Activated CD8-positive, alpha-beta memory T cell treated with anti-CD3 and anti-CD28 coated beads, Interleukin-2, amount 50 U/mL, for 48 hours (primary cell): Measurements from ENCODE around the gene DND1.
A peak's percentile ranks its signal among the peaks of the same experiment; 100 is the strongest.
"Not testable (repeated sequence)": the region's sequence is repeated elsewhere in the genome, so short reads cannot be mapped to it uniquely, and the experiment has no call there.

Experiments used
- DNase-seq: peaks from one replicate; pipeline ENCODE4 v3.0.0-alpha.2; 2020

DND1 gene

DNA sequence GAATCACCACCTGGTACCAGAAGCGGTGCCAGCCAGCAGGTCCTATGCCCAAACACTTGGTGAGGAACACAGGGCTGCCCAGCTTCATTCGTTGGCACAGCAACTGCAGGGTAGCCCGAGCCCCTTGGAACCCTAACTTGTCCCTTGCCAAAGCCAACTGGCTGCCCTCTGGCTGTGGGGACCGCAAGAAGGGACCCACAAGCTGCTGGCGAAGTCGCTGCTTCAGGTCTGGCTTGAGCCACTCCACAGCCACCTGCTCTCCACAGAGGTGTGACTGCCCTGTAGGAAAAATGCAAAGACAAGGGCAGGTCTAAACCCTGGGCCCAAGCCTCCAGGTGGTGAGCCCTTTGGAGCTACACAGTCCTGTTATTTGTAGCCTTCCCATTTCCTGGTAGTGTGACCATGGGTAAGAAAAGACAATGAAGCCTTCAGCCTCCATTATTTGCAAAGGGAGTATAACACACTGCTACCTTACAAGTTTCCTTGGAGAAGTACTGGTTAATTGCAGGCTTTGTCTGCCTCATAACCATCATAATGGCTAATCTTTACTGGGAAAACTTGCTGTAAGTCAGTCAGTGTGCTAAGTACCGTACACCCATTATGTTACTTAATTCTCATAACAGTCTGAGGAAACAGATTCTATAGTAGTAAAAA lies 1.8 kb downstream of the DND1 start:
- DNase-seq = no peak

DNA sequence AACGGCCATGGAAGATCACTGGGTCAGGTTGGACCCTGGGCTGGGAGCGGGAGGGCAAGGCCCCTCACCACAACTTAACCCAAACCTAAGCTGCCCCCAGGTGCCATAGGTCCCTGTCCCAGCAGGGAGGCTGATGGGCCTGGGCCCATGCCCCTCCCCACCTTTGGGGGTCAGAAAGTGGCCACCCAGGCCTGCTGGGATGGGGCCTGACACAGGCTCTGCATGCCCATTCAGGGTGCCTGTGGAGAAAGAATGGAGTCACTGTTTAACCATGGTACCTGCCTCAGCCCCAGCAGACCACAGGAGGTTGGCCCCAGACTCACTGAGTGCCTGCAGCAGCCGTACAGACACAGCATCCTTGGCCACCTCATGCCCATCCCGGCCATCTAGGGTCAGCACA lies 2.3 kb downstream of the DND1 start:
- not testable (repeated sequence) for DNase-seq

DNA sequence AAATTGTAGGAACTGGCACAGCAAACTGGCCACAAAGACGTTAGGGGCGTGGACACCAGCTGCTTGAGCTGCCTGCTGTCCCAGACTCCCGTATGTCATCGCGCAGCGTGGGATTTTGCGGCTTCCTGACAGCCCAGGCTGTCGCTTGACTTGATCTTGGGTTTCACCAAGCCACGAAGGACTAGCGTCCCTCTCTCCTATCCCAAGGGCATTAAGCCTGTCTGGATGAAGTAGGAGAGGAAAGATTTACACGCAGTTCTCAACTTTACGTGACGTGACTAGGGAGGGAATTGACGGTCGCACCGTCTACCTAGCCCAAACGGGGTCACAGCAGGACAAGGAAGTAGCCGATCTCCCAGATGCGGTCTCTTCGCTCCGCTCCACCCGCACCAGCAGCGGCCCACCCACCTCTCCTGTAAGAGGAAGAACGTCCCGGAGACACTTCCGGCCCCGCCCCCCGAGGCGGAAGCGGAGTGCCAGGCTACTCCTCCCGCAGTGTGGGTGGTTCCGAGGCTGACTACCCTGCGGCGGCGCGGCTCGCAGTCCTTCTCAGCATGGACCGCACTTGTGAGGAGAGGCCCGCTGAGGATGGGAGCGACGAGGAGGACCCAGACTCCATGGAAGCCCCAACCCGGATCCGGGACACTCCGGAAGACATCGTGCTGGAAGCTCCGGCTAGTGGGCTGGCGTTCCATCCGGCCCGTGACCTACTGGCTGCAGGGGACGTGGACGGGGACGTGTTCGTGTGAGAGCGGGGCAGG lies 8.8 kb downstream of the DND1 start, which contains the start of gene WDR55:
Gene WDR55 (plus strand): TSS at position 546 of the 761 bp plus-strand sequence. CDS start 9 bp downstream, at position 555.
- DNase-seq = peak; percentile 98

DNA sequence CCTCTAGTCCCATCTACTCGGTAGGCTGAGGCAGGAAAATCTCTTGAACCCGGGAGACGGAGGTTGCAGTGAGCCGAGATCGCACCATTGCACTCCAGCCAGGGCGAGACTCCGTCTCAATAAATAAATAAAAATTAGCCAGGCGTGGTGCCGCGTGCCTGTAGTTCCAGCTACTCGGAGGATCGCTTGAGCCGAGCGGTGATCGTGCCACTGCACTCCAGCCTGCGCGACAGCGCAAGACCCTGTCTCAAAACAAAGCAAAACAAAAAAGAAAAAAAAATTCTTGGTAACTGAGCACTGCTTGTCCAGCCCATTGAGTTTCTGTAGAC lies 9.4 kb downstream of the DND1 start:
- no peak for DNase-seq

DNA sequence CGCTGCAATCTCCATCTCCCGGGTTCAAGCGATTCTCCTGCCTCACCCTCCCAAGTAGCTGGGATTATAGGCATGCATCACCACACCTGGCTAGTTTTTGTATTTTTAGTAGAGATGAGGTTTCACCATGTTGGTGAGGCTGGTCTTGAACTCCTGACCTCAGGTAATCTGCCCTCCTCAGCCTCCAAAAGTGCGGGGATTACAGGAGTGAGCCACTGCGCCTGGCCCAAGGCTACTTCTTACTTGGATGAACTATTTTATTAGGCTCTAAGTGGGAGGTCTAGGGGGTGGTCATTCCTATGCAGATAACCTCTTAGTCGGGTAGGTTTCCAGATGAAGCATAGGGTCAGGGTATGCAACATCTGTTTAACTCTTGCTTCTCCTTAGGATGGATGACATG lies 13.0 kb downstream of the DND1 start:
- not testable (repeated sequence) for DNase-seq

DNA sequence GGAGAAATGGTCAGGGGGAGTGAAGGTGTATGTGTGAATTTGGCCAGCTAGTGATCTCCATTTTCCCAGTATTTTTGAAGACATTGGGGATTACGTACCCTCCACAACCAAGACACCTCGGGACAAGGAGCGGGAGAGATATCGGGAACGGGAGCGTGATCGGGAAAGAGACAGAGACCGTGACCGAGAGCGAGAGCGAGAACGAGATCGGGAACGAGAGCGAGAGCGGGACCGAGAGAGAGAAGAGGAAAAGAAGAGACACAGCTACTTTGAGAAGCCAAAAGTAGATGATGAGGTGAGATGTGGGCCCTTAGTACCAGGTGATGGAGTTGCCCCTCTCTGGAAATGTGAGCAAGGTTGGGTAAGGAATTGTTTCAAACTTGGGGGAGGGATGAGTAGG lies 14.5 kb downstream of the DND1 start:
- no peak for DNase-seq

DNA sequence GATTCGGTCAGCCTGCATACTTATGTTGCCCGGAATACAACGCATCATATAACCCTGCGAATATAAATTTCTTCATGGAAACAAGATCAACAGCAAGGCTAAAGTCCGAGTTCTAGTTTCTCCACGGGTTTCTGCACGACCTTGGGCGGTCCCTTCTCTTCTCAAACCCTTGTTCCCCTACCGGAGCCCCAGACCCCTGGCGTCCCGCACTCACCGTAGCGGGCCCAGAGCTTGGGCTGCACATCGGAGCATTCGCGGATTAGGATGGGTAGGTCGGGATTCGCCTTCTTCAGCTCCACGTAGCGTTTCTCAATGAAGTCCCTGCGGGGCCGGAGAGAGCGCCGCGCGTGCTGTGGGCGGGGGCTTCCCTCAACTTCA lies 26.3 kb downstream of the DND1 start:
- DNase-seq = no peak

DNA sequence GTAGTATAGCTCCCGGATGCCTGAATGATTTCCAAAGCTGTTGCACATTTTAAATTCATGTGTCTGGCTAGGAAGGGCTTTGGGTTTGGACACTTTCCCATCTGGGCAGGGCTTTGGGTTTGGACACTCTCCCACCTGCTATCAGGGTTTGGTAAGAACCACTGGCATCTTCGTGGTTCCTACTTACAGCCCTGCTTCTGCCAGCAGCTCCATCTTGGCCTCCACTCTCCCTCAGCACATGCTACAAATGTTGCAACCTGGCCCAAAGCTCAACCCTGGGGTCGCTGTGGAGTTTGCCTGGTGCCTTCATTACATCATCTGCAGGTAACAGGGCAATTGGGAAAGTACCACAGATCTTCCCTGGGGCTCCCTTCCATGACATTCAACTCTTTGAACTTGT lies 30.7 kb downstream of the DND1 start:
- DNase-seq = no peak

DNA sequence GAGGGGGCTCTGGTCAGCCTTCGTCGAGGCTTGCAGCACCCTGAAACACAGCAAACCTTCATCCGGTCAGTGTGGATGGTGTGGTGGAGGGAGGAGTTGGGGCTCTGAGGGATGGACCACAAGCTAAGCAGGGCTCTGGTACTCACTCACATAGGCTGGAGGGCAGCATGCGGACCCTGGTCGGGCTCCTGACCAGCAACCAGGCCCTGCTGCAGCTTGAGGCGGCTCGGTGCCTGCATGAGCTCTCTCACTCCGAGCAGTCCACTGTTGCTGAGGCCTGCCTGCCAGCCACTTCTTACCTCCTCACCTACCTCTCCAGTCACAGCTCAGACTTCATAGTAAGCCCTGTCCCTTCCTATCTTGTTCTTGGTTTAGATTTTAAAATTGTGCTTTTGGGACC lies 31.7 kb downstream of the DND1 start:
- DNase-seq = no peak

DNA sequence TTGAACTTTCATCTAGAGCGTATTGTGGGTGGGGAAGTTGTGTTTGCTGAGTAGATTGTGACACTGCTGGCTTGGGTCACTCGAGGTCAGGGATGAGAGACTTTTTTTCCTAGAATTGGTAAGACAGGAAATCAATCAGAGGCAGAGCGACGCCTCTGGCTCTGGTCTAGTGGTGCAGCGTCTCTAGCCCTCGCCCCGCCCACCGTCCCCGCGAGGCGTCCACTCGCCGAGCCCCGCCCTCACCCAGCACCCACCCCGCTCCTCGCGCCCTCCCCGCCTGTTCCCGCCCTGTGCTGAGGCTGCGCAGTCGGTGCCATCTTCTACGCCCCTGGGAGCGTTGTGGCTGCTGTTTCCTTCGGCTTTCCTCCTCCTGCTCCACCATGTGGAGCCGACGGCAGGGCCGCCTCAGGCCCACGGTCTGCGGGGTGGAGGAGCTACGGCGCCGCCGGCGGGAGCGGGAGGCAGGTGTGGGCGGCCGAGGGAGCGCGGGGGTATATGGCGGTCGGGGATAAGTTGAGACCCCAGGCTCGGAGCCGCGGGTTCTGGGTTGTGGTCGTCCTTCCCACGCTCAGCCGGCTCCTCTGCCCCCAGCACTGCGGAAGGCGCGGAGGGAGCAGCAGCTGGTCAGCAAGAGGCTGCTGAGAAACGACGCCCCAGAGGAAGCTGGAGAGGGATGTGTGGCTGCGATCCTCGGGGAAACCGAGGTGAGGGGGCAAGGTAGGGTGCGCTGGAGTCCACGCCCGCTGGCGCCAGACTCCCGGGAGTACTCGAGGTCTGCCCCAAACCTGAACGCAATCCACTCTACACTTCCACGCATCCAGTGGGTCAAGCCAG lies 34.0 kb downstream of the DND1 start, which contains the start of gene TMCO6:
Gene TMCO6 (plus strand): TSS at position 304 of the 834 bp plus-strand sequence. CDS start 77 bp downstream, at position 381.
- DNase-seq = peak; percentile 97

DNA sequence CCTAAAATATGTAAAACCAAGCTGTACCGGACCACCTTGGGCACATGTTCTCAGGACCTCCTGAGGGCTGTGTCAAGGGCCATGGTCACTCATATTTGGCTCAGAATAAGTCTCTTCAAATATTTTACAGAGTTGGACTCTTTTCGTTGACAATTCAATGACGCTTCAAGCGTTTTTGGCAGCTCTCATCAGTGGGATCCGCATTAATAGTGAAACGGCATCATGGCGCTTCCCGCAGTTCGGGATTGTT lies 34.6 kb downstream of the DND1 start:
- not testable (repeated sequence) for DNase-seq

DNA sequence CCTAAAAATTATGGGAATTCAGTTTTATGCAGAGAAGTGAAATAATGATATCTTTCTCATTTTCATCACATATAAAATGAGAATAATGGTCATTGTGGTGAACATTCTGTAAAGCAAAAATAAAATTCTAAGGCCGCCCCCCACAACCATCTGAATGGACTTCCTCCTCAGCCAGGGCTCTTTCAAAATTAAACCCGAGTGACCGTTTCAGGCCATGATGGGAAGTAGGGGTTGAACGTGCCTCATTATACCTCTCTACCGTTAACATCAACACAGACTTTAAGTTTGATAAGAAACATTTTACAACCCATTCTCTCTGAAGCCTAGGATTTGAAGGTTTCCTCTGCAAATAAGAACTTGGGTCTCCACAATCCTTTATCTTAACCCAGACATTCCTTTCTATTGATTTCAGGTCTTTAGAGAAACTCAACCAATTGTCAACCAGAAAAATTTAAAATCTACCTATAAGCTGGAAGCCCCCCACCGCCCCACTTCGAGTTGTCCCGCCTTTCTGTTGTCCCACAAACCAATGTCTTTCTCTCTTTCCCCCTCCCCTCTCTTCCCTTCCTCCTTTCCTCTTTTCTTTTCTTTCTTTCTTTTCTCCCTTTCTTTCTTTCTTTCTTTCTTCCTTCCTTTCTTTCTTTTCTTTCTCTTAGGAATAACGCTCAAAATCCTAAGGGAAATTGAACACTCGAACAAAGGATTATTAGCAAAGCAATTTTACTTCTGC lies 35.8 kb downstream of the DND1 start:
- no peak for DNase-seq

DNA sequence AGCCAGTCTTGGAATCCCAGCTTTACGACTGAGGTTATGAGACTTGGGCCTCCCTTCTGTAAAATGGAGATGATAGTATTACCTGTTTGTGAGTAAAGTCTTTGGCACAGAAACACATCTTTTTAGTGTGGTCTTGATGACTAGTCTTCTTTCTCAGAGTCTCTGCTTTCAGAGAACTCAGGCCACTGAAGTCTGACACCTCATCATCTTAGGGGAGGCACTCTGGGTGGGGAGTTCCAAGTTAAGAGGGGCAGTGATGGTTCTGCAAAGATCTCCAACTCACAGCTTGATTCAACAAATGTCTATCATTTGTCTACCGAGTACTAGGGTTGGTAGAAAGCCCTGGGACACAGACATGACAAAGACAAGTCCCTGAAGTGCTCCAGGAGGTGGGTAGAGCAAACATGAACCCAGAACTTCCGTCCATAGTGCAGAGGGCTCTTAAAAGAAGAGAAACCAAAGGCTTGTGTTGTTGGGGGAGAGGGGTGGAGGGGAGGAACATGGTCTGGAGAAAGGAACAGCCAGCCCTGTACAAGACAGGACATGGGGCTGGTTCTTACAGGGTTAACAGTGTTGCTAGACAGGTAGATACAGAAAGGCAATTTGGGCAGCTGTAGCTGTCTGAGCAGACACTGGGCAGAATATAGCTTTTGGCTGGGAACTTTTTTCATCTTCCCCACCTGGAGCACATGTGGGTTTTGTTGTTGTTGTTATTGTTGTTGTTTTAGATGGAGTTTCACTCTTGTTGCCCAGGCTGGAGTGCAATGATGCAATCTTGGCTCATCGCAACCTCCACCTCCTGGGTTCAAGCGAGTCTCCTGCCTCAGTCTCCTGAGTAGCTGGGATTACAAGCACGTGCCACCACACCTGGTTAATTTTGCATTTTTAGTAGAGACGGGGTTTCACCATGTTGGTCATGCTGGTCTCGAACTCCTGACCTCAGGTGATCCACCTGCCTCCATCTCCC lies 37.8 kb downstream of the DND1 start:
- DNase-seq = no peak

DNA sequence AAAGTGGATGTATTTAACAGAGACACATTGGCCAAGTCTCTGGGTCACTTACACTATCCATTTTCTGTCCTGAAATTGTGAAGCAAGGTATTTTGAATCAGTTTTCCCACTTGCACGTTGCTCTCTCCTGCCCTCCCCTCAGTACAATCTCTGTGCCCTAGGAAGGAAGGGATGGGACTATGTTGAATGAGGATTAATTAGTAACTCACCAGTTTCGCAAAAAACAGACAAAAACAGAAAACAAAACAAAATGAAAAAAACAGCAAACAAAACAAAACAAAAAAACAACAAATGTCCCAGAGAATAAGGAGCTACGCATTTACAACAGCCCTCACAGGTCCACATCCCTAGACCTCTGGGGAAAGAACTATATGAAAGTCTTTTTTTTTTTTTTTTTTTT lies 39.3 kb downstream of the DND1 start:
- no peak for DNase-seq

DNA sequence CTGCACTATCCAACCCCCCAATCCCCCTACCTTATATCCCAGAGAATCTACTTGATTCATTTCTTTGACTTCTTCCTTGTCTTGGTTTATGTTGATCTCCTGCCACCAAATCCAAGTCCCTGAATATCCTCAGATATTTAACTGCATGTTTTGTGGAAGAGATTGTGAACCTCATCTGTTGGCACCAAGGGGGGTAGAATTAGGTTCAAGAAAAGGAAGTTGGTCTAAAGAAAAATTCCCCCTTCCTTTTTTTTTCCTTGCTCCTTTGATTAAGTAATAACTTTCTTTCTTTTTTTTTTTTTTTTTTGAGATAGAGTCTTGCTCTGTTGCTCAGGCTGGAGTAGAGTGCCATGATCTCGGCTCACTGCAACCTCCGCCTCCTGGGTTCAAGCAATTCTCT lies 39.9 kb downstream of the DND1 start:
- no peak for DNase-seq

DNA sequence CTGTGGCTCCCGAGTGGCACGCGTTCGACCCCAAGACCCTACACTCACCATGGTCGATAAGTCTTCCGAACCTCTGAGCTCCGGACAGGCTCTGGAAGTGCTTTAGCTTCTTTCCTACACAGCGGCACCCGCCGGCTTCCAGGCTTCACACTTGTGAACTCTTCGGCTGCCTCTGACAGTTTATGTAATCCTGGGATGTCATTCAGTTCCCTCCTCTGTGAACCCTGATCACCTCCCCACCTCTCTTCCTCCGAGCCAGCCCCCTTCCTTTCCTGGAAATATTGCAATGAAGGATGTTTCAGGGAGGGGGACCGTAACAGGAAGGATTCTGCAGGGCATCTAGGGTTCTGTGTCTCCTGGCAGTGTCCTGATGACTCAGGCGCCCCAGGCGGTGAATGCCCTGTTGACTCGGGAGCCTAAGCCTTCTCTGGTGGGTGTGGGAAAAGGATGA lies 40.3 kb downstream of the DND1 start, which contains the start of gene CD14:
Gene CD14 (minus strand): TSS at position 155 of the 451 bp plus-strand sequence. CDS start 104 bp downstream, at position 51.
- DNase-seq = no peak

DNA sequence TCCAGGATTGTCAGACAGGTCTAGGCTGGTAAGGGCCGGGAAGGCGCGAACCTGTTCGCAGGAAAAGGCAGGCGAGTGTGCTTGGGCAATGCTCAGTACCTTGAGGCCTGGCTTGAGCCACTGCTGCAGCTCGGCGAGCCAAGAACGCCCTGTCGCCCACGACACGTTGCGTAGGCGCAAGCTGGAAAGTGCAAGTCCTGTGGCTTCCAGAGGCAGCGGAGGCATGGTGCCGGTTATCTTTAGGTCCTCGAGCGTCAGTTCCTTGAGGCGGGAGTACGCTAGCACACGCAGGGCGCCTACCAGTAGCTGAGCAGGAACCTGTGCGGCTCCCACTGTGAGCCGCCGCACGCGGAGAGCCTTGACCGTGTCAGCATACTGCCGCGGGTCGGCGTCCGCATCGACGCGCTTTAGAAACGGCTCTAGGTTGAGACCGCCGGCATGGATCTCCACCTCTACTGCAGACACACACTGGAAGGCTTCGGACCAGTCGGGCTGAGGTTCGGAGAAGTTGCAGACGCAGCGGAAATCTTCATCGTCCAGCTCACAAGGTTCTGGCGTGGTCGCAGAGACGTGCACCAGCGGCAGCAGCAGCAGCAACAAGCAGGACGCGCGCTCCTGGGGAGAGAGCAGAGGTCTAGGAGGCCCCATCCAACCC lies 40.9 kb downstream of the DND1 start:
- DNase-seq = peak; percentile 70

DNA sequence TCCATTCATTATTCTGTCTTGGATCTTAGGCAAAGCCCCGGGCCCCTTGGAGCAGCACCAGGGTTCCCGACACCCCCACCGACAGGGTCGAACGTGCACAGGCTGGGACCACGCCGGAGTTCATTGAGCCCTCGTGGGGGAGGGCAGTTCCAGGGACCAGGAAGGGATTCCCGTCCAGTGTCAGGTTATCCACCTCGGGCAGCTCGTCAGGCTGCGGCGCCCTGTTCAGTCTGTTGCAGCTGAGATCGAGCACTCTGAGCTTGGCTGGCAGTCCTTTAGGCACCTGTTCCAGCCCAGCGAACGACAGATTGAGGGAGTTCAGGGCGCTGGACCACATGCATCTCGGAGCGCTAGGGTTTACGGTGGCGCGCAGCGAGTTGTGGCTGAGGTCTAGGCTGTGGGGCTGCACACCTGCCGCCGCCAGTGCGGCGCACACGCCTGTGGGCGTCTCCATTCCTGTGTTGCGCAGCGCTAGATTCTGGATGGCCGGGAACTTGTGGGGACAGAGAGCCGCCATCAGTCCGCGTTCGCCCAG lies 41.5 kb downstream of the DND1 start:
- no peak for DNase-seq

DNA sequence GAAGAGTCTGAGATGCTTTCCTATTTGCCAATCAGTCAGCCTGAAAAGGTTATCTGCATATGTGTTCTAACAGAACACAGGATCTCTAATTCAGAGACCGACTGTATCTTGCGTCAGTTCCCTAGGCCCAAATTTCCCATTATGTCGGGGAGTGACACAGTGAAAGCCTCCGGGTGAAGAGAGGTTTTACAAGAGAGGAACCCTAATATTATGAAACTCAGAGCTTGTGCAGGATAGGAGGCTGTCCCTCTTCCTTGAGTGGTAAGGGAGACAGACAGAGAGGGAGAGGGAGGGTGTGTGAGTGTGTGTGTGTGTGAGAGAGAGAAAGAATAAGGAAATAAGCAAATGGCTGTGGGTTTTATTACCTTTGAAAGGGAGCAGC lies 42.3 kb downstream of the DND1 start:
- DNase-seq = no peak

DNA sequence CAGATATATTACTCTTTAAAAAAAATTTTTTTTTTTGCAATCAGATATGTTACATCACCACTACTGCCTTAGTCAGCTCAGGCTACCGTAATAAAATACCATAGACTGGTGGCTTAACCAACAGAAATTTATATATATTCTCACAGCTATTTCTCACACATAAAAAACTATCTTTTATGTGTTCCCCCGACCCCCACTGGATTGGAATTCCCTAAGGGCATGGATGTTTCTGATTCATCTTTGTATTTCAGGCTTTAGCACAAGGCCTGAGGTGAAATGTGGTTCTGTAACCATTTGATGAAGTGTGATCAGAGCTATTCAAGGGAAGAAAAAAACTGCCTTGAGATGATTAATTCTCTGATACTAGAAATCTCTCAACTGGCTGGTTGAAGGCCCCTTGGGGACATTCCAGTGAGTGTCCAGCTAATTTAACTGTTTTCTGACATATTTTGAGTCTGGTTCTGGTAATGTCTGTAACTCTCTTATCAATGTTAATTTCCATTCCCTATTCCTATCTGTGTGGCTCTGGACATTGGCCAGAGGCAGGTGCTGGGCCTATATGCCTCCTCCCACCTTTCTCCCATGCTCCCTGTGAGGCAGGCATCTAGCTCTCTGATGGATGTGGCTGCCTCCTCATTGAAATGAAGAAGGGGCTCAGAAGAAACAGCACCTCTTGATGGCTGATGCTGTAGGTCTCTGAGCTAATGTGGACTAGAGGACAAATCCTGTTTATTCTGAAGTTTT lies 42.9 kb downstream of the DND1 start:
- no peak for DNase-seq
